G401 (cell line): ENCODE results near the gene RANGRF. TPM values are rescaled to one million over a fixed set of nuclear protein-coding genes. Genes with fewer than 3 reads are reported as not detected.

Source experiments
- DNase-seq: peaks from one replicate; pipeline ENCODE4 v3.0.0-alpha.2; 2015; ENCODE audit warnings: low spot score
- in situ Hi-C: cut with HindIII; loops from 2 replicates; pipeline ENCODE4 v1.10.0; 2016; ENCODE audit warnings: low sequenced_read_pairs, mixed read lengths
- total RNA-seq: library from RNA; depleted of rRNA; stranded (reverse); fragments of >200 nt; shearing (Covaris generic); gene quantifications from 2 replicates; pipeline ENCODE4 v1.2.3, GENCODE V29; 2014

RANGRF gene
- total RNA-seq, 1 experiment from 2014 or later, result 65.3 TPM

DNA sequence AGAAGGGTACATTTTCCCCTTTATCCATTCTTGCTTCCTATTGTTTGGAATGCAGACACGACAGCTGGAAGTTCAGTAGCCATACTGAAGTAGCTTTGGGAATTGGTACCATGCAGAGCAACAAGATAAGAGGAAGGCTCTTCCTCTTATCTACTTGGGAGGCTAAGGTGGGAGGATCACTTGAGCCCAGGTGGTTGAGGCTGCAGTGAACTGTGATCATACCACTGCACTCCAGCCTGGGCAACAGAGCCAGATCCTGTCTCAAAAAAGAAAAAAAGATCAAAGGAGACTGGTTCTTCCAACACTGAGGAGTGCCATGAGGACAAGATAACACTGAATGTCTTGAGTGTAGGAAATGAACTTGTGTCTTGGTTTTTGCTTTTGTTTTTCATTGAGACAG lies 16.0 kb upstream of the RANGRF start:
- in situ Hi-C loops, result no loop called here
- DNase-seq, result no peak

DNA sequence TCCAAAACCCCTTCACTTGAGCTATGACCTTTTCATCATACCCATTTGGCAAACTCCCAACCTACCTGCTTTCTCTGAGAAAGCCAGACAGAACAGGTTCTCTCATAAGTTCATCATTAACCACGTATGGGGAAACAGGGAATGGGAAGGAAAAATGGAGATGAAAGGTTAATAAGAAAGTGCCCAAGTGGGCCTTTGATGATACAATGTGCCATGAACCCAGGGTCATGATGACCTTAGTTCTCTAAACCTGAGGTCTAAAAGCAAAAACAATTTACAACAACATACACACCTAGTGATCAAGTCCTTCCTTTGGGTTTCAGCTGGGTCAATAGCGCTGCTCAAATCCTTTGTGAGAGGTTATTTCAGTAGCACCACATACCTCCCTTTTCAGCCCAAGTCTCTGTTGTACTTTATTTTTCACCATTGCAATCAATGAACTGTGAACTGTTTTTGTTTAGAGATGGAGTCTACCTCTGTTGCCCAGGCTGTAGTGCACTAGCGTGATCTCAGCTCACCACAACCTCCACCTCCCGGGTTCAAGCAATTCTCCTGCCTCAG lies 14.5 kb upstream of the RANGRF start:
- no peak for DNase-seq
- in situ Hi-C loops, result no loop called here

DNA sequence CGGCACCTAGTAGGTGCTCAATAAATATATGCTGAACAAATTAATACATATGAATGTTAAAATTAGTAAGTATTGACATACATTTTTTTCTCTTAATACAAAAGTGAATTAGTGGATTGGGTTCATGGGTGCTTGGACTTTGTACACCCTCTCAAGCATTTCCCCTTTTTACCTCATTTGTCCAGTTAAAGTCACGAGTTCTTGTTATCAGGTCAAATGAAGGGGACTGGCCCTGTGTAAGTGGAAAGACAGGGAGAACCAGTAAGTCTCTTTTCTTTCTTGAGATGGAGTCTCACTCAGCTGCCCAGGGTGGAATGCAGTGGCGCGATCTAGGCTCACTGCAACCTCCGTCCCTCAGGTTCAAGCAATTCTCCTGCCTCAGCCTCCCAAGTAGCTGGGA lies 13.7 kb upstream of the RANGRF start:
- no peak for DNase-seq
- in situ Hi-C loops, result no loop called here

DNA sequence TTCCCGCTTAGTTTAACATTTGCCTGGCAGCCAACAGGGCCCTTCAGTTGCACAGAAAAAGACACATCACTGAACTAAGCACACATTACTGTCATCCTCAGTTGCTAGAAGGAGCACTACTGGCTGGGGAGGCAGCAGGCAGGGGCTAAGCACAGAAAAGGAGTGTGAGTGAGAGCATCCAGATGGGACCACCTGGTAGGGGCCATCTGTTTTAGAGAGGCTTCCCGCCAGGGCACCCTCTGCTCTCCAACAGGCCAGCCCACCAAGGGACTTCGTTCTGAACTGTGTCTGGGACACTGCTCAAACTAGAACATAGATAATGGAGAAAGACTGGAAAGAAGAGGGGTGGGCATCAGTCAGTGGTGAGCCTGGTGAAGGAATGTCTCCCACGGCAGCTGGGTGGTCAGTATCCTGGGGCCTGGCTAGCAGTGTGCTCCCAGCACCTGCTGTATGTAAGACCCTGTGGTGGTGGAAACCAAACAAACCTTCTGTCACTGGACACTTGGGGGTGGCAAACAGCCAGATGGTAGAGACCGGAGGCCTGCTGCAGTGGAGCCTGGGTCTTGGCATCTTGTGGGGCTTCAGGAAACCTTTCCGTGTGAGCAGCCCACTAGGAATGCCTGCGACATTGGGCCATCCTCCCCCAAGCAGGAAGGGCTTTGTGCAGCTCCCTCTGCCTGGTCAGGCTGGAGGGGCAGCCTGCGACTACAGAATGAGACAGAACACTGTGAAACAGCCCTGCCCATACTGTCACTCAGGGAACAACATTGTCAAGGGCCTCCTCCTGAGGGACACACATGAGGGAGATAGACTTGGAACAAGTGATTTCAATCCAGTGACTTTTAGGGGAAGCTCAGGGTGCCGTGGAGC lies 12.8 kb upstream of the RANGRF start:
- in situ Hi-C loops, result no loop called here
- peak; percentile 47 for DNase-seq

DNA sequence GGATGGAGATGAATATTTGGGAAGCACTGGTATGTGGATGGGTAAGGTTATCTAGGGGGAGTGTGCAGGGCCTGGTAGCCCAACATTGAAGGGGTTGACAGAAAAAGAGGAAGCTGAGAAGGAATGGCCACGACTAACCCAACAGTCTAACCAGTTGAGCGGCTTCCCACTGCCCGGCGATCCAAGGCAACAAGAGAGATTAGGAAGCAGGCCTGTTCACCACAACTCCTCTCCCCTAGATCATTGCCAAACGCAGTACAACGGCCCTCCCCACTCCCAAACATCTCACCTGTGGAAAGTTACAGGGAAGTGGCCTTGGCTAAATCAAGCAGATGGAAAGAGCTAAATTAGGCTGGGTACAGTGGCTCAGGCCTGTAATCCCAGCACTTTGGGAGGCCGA lies 11.2 kb upstream of the RANGRF start:
- in situ Hi-C loops, result no loop called here
- DNase-seq, result no peak

DNA sequence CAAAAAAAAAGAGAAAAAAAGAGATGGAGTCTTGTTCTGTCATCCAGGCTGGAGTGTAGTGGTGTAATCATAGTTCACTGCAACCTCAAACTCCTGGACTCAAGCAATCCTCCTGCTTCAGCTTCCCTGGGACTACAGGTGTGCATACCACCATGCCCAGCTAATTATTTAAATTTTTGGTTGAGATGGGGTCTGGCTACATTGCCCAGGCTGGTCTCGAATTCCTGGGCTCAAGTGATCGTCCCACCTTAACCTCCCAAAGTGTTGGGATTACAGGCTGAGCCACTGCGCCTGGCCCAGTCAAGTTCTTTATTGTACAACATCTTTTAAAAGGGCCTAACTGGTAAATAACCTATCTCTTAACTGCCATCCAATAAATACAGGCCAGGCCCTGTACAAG lies 6.1 kb upstream of the RANGRF start:
- in situ Hi-C loops, result no loop called here

DNA sequence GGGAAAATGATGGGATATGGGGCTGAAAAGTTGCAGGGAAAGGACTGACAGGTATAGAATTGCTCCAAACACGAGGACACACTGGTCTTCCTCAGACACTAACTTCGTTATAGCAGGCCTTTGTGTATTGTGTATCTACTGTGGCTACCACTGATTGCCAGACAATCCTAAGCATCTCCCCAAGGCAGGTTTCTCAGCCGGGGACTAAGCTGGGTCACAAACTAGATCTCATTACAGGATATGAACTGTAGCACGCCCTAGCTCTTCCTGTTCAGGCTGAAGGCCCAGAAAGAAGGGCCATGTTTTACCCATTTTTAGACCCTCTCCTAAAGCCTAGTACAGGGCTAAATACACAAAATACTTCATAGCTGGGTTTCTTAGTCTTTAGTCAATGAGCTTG lies 5.1 kb upstream of the RANGRF start:
- no peak for DNase-seq
- in situ Hi-C loops, result no loop called here

More for the DNA sequence above, 6.1 kb upstream of the RANGRF start:
- DNase-seq, result no peak

DNA sequence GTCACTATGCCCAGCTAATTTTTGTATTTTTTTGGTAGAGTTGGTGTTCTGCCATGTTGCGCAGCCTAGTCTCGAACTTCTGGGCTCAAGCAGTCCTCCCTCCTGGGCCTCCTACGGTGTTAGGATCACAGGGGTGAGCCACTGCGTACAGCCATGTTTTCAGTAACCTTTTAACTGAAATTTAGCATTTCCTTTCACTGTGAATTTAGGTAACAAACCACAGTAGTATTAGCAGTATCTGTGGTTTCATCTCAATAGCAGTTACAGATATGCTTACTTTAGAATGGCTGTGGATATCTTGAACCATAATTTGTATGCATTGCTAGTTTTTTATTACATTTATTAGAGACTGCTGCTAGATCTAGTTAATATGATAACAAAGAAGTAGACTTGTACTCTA lies 4.3 kb upstream of the RANGRF start:
- in situ Hi-C loops, result no loop called here

DNA sequence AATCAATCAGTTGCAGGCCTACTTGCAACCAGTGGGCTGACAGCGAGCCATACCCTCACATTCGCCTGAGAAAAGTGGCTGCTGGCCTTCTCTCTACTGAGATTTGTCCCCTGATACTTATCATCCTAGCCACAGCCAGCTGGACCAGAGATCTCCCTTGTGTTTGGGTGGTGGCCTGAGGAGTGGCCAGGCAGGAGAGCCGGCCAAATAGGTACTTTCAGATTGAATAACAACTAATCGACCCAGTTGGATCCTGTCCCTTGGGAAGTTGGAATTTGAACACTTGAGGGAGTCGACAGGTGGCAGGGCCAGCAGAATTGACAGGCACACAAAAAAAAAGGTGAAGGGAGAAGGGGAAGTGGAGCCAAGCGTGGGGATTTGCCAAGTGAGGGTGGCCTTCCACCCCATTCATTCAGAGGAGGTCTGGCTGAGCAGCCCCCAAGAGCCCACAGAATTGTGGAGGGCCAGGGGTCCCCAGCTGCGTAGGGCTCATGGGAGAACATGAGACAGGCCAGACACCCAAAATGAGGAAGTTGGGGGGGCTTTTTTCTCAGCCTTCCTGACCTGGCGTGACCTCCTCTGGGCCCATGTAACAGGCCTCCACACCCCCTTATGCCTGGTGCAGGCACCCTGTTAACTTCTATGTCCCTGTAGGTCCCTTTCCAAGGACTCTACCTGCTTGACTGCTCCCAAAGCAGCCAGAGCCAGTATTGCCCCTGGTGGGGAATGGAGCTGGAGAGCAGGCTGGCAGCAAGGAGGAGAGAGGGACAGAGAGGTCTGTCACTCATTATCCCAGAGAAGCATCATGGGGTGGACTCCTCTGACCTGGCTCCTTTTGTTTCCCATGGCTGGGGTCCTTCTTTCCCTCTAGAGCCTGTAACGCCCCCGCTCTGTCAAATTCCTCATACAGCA lies 2.9 kb upstream of the RANGRF start:
- DNase-seq, result no peak
- in situ Hi-C loops, result no loop called here

More for the DNA sequence above, 4.3 kb upstream of the RANGRF start:
- DNase-seq, result no peak

DNA sequence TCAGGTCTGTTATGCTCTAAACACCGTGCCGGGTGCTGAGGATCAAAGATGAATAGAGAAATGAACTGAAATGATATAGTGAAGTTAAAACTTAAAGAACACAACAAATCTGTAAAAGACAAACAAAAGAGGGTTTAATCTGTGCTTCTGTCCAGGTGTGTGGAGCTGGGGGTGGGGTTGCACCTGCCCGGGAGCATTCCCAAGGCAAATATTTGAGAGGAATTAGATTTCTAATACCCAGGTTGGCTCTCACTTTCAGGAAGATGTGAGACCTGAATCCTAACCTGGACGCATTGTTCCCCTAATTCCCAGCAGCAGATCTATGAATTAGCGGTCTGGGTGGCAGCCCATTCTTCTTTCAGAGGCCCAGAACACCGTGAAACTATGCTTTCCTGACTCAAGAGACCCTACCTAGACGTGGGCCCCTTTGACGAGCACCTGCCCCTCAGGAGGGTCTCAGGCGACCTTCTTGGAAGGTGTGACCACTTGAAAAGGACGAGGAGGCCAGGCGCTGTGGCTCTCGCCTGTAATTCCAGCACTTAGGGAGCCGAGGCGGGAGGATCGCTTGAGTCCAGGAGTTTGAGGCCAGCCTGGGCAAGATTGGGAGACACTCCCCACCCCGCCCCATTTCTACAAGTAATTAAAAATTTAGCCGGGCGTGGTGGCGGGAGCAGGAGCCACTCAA lies 677 bp upstream of the RANGRF start:
- in situ Hi-C loops, result no loop called here
- no peak for DNase-seq

DNA sequence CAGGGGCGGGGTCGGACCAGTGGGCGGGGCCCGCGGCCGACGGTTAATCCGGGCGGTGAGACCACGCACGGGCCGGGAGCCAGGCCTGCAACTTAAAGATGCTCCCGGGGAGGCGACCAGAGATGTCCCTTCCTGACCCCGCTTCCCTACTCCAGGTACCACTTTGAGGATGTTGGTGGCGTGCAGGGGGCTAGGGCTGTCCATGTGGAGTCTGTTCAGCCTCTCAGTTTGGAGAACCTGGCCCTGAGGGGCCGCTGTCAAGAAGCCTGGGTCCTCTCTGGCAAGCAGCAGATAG lies 580 bp downstream of the RANGRF start:
- no peak for DNase-seq

DNA sequence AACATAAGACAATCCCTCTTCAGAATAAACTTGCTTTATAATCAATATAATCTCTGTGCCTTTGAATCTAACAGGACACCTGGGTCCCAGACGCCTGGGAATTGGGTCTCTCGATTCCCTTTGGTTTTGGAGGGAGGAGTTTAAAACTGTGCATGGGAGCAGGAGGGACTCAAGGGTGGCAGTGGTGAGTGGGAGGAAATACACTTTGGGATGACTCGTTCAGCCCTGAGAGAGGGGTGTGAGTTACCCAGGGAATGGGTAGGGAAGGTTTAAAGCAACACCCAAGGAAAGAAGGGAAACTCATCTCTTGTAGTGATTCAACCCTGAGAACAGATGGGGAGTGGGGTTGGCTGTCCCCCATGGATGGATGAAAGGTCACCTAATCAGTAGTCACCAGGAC lies 1.6 kb downstream of the RANGRF start:
- no peak for DNase-seq
- in situ Hi-C loops, result no loop called here

More for the DNA sequence above, 580 bp downstream of the RANGRF start:
- in situ Hi-C loops, result no loop called here

DNA sequence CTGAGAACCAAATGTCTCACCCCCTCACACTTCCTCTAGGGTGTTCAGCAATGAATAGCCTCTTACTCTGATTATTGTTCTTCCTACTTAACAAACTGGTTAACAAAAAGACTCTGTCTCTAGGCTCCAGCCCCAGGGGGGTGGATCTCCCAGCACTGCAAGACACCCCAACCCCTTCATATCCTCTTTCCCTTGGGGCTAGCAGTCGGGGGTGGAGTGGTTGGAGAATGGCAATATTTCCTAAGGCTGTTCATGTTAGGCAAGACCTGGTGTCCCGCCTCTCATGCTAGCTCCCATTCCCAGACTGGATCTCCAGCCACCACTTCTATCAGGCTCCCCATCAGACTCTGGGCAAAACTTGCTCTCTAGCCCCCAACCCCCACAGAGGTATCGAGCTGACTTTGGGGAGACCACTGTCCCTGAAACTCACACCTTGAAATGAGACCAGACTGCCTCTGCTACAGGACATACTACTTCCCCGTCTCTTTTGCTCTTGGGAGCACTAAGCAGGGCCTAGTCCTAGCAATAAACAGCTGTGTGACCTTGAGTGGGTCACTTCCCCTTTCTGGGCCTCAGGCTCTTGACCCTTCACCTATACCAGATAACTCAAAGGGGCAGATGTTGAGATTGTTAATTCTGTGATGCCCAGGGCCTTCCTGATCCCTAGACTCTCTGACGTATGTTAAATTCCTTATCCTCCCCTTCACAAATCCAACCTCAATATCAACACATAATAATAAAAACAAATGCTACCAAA lies 4.3 kb downstream of the RANGRF start:
- DNase-seq, result no peak
- in situ Hi-C loops, result no loop called here

DNA sequence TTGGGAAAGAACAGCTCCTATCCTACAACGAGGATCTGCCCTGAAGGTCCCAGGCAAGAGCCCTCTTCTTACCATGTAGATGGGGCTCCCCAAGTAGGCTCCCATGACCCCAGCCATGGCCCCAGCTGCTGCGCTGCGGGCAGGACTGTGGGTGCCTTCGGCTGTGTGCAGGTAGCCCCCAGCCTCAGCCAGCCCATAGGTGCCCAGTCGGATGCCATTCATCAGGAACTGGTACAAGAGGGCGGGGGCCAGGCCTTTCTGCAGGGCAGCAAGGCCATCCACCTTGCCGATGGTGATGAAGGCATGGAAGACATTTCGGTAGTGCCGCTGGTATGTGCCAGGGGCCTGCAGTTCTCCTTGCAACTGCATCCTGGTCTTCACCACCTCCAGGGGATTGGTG lies 5.9 kb downstream of the RANGRF start:
- in situ Hi-C loops, result no loop called here
- no peak for DNase-seq

DNA sequence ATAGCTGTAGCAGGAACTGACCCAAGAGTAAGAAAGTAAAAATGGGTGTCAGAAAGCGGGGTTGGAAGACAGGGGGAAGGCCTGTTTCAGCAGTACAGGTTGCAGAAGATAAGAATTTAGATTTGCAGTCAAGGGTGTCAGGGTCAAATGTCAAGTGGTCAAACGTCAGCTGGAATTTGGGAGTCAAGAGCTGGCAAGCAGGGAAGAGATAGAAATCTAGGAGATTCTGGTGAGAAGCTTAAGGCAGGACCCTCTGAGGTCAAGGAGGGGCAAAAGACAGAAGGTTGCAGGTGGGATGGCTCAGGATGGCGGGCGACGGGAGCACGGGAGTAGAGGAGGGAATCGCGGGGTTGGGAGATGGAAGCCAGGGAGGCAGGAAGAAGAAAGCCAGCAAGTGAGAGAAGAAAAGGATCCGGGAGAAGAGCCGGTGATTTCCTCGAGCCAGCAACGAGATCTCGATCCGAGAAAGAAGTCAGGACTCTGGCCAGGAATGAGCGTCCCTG lies 6.4 kb downstream of the RANGRF start:
- in situ Hi-C loops, result no loop called here
- no peak for DNase-seq

DNA sequence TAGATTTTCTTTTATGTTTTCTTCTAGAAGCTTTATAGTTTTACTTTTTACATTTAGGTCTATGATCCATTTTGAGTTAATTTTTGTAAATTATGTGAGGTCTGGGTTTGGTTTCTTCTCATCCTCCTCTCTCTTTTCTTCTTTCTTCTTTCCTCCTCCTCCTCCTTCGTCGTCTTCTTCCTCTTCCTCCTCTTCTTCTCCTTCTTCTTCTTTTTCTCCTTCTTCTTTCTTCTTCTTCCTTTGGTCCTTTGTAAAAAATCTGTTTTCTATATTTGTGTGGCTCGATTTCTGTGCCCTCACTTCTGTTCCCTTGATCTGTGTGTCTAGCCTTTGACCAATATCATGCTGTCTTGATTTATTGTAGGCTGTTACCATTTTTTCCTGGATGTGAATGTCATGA lies 11.8 kb downstream of the RANGRF start:
- DNase-seq, result no peak
- in situ Hi-C loops, result no loop called here

DNA sequence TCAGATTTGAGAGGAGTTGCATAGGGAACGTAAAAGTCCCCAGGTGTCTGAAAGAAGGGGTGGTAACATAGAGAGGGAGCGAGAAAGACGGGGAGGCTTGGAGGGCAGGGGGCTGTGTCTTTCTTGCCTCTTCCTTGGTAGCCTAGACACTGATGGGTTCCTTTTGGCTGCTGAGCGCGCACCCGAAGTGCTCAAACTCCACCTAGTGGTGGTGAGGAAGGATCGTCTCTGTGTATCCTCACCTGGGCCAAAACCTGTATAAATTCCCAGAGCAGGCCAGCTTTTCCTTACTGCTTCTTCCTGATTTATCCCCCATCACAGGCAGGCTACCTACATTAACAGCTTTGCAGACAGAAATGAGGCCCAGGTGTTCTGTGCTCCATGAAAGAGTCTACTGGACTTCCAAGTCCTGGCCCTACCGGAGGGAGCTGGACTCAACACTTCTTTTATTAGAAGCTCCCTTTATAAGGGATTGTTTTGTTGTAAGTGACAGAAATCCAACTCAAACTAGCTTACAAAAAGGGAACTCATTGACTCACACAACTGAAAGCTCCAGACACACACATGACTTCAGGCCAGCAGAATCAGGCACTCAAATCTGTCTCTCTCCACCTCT lies 12.3 kb downstream of the RANGRF start:
- DNase-seq, result peak; percentile 89
- in situ Hi-C loops, result no loop called here

DNA sequence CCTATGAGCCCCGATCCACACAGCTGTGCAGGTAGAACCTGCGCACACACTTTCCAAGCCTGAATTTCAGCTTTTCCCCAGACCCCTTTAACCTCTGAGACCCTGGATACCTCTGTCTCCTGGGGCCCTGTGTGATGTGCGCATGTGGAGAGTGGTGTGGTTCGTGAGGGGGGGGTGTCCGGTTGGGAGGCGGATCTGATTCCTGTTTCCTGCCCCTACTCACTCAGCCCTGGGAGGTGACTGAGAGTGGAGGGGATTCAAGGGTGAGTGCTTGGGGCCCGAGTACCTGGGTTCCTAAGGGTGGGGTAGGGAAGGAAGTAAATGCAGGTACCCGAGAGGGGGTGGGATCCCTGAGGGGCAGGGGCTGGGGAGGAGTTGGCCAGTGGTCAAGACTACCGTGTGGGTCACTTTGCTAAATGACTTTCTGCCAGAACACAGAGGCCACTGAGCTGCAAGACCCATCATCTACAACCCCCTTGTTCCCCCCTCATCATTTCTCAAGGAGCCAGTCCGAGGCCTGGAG lies 22.2 kb downstream of the RANGRF start:
- no peak for DNase-seq
- in situ Hi-C loops, result no loop called here
